A549 (cell line): ENCODE results near the gene ACTG2. TPM values are rescaled to one million over a fixed set of nuclear protein-coding genes. Genes with fewer than 3 reads are reported as not detected.
"Not testable (repeated sequence)": the region's sequence is repeated elsewhere in the genome, so short reads cannot be mapped to it uniquely, and the experiment has no call there.

Experiments used
- ATAC-seq, 2 experiments: fragments of 200-7000 bp in 1 of 2; fragments of >200 bp in 1 of 2; cut with Nextera tagmentation in 1 of 2; cut with Tn5 transposase in 1 of 2; 3 replicates each; pipeline versions ENCODE4 v1.8.0 to v1.9.1; 2018 to 2020; ENCODE audit warnings: mild to moderate bottlenecking in 1 of 2, moderate library complexity in 1 of 2
- CTCF ChIA-PET: fragments of 300-600 bp; sonication (Branson Sonifier 250); formaldehyde crosslinking; extraction: SDS; loops from one replicate; lab custom pipeline; 2021; ENCODE audit warnings: antibody characterized with exemption, inconsistent platforms; lab: Yijun Ruan, JAX
- POLR2A ChIA-PET: fragments of 350-600 bp; formaldehyde crosslinking; extraction: SDS; loops from one replicate; lab custom pipeline; 2021; ENCODE audit warnings: antibody characterized with exemption, inconsistent platforms; lab: Yijun Ruan, JAX
- DNase-seq, 2 experiments: peaks; one replicate each; pipeline versions ENCODE4 v3.0.0 to v3.0.0-alpha.2; 2011 to 2016; ENCODE audit warnings: low read depth in 1 of 2, low spot score in 1 of 2
- FAIRE-seq: peaks from 2 replicates; lab custom pipeline; 2011; peaks lifted over from hg19 to GRCh38; lab: Jason Lieb, UNC
- H3K27ac ChIP-seq, 2 experiments: fragments of >200 bp; sonication (Bioruptor Twin); formaldehyde crosslinking; 3 replicates each; pipeline ENCODE4 v1.5.1; 2016 to 2017
- H3K4me1 ChIP-seq: fragments of >200 bp; sonication (Bioruptor Twin); formaldehyde crosslinking; 3 replicates; pipeline ENCODE4 v1.6.1; 2016
- H3K4me2 ChIP-seq: fragments of >200 bp; sonication (Bioruptor Twin); formaldehyde crosslinking; 3 replicates; pipeline ENCODE4 v1.6.1; 2016
- H3K4me3 ChIP-seq: fragments of >200 bp; sonication (Bioruptor Twin); formaldehyde crosslinking; 3 replicates; pipeline ENCODE4 v1.5.1; 2016
- H3K9me3 ChIP-seq: fragments of >200 bp; sonication (Bioruptor Twin); formaldehyde crosslinking; 3 replicates; pipeline ENCODE4 v1.6.1; 2016
- ATOH8 ChIP-seq: fragments of 250-450 bp; sonication (Bioruptor Pico); IDR thresholded peaks from 2 replicates; pipeline ENCODE4 v1.5.0; 2020; ENCODE audit warnings: low read depth, mild to moderate bottlenecking, moderate library complexity
- BHLHE40 ChIP-seq: IDR thresholded peaks from 2 replicates; pipeline ENCODE4 v1.6.1; 2012; ENCODE audit warnings: low read depth, low read length, inconsistent platforms
- CEBPB ChIP-seq, 2 experiments: fragments of >200 bp in 1 of 2; sonication (Bioruptor Twin) in 1 of 2; formaldehyde crosslinking in 1 of 2; IDR thresholded peaks; 2 replicates each; pipeline ENCODE4 v1.6.1; 2012 to 2016
- CTCF ChIP-seq: fragments of >200 bp; sonication (Bioruptor Twin); formaldehyde crosslinking; IDR thresholded peaks from 3 replicates; pipeline ENCODE4 v1.5.1; 2016
- E2F6 ChIP-seq: IDR thresholded peaks from 2 replicates; pipeline ENCODE4 v1.6.1; 2012; ENCODE audit warnings: low read depth, borderline replicate concordance
- EHMT2 ChIP-seq: fragments of 200-600 bp; sonication (generic); IDR thresholded peaks from 2 replicates; pipeline ENCODE4 v1.6.1; 2016; ENCODE audit warnings: antibody characterized with exemption, low read depth, mild to moderate bottlenecking, moderate library complexity
- ESRRA ChIP-seq: fragments of 150-350 bp; IDR thresholded peaks from 2 replicates; pipeline ENCODE4 v1.6.1; 2014; ENCODE audit warnings: mild to moderate bottlenecking, low read length, borderline replicate concordance
- HEYL ChIP-seq: fragments of 250-450 bp; sonication (Bioruptor Pico); IDR thresholded peaks from 2 replicates; pipeline ENCODE4 v1.8.0; 2021; ENCODE audit warnings: mild to moderate bottlenecking, moderate library complexity
- JUNB ChIP-seq: fragments of >200 bp; sonication (Bioruptor Twin); formaldehyde crosslinking; IDR thresholded peaks from 2 replicates; pipeline ENCODE4 v1.6.1; 2016
- KDM1A ChIP-seq: fragments of 200-600 bp; sonication (generic); IDR thresholded peaks from 2 replicates; pipeline ENCODE4 v1.6.1; 2016; ENCODE audit warnings: low read depth, mild to moderate bottlenecking
- KDM5A ChIP-seq: fragments of 200-600 bp; sonication (generic); IDR thresholded peaks from 2 replicates; pipeline ENCODE4 v1.6.1; 2016; ENCODE audit warnings: antibody characterized with exemption, mild to moderate bottlenecking
- NFE2L2 ChIP-seq: fragments of 150-350 bp; conservative IDR thresholded peaks from 2 replicates; pipeline ENCODE4 v1.6.1; 2014; ENCODE audit warnings: low read length
- NPAS2 ChIP-seq: fragments of 250-450 bp; sonication (Bioruptor Pico); IDR thresholded peaks from 2 replicates; pipeline ENCODE4 v1.8.0; 2022; ENCODE audit warnings: mild to moderate bottlenecking, moderate library complexity, borderline replicate concordance
- PBX3 ChIP-seq: IDR thresholded peaks from 2 replicates; pipeline ENCODE4 v1.6.1; 2012
- PHF8 ChIP-seq: fragments of 200-600 bp; sonication (generic); IDR thresholded peaks from 2 replicates; pipeline ENCODE4 v1.6.1; 2016; ENCODE audit warnings: low read depth, mild to moderate bottlenecking, antibody characterized with exemption, moderate library complexity, borderline replicate concordance
- RFX5 ChIP-seq: fragments of 450-650 bp; IDR thresholded peaks from 2 replicates; pipeline ENCODE4 v1.7.1; 2014; ENCODE audit warnings: antibody characterized with exemption, mild to moderate bottlenecking, moderate library complexity
- TP53 ChIP-seq: fragments of 250-450 bp; sonication (Bioruptor Pico); IDR thresholded peaks from 2 replicates; pipeline ENCODE4 v1.5.0; 2021; ENCODE audit warnings: mild to moderate bottlenecking, moderate library complexity
- ZFP36 ChIP-seq: fragments of 450-650 bp; IDR thresholded peaks from 2 replicates; pipeline ENCODE4 v1.6.1; 2014; ENCODE audit warnings: borderline replicate concordance; ENCODE audit not compliant: partially characterized antibody
- ZSCAN20 ChIP-seq: fragments of 250-450 bp; sonication (Bioruptor Pico); IDR thresholded peaks from 2 replicates; pipeline ENCODE4 v1.8.0; 2022; ENCODE audit warnings: mild to moderate bottlenecking, moderate library complexity
- WGBS: methylation state at CpG from one replicate; pipeline ENCODE4 v1.1.6; 2017; ENCODE audit errors: missing lambda C conversion rate; 5-methylcytosine and 5-hydroxymethylcytosine counted together
- polyA plus RNA-seq, 4 experiments: library from polyadenylated mRNA; depleted of rRNA in 3 of 4; stranded (reverse); fragments of >200 nt; fragmentation: RNase III in 1 of 4; extraction: RNeasy Plus Mini Kit Qiagen cat#74134 plus additional on column Dnase treatment in 1 of 4; gene quantifications; 2 replicates in 3 of 4; 3 replicates in 1 of 4; pipeline ENCODE4 v1.2.3, GENCODE V29; 2011 to 2017

ACTG2 gene
- polyA plus RNA-seq, 2 of the 4 experiments (the other 2 are of a cell fraction) = 0.04 to 0.26 TPM

- no peak overlapping the region for H3K27ac ChIP-seq
- H3K4me1 ChIP-seq = no peaks in the 10 kb centered on the region
- DNase-seq (no peak), ATAC-seq (peak in 1 of 2 experiments; percentile 9; a peak in 1 of 6 replicates), FAIRE-seq (no peak)
- WGBS = 42% methylated on average over 4 of the region's 4 CpGs
- H3K4me3 ChIP-seq = no peak overlapping the region
- H3K9me3 ChIP-seq = no peaks in the 10 kb centered on the region
- ChIA-PET POLR2A (no interaction called here), CTCF (no interaction called here)
- TF ChIP-seq ZSCAN20 (CRISPR knock-in tag) (no peak), ZFP36 (no peak), CTCF (no peak), CEBPB (IDR thresholded peaks at IDR 0.05) (no peak), TP53 (CRISPR knock-in tag) (no peak), BHLHE40 (no peak)
- no peak overlapping the region for H3K4me2 ChIP-seq
Measured at GRCh38 chr2:73902284-73902683, 9.5 kb downstream of the ACTG2 start.

GRCh38 chr2:73903313-73903712 is 10.5 kb downstream of the ACTG2 start:
- Histone ChIP-seq H3K4me3 (no peak overlapping the region), H3K9me3 (no peaks in the 10 kb centered on the region), H3K4me2 (no peak overlapping the region), H3K4me1 (no peaks in the 10 kb centered on the region), H3K27ac (no peak overlapping the region)
- ATAC-seq (no peak), DNase-seq (no peak), FAIRE-seq (no peak)
- POLR2A ChIA-PET = interaction anchor here (0.7 kb wide), 1 partner anchor 72 kb away, joined by 5 read pairs; no protein-coding TSS in a partner anchor
- CTCF ChIA-PET = interaction anchor here (0.8 kb wide), 1 partner anchor 49 kb away, joined by 3 read pairs; no protein-coding TSS in a partner anchor
- 73% methylated on average over 4 of the region's 4 CpGs for WGBS
- TF ChIP-seq HEYL (no peak), RFX5 (no peak), JUNB (no peak), NFE2L2 (no peak), PHF8 (no peak), PBX3 (no peak), EHMT2 (no peak), KDM5A (no peak), NPAS2 (CRISPR knock-in tag) (no peak), E2F6 (no peak), ESRRA (no peak), ATOH8 (no peak), TP53 (CRISPR knock-in tag) (no peak), KDM1A (no peak)
- TF ChIP-seq, all 56 proteins: peak for 0

GRCh38 chr2:73903949-73904613 is 11.3 kb downstream of the ACTG2 start:
- not testable (repeated sequence) for FAIRE-seq
- ChIA-PET POLR2A (interaction anchor here (0.7 kb wide), 1 partner anchor 71 kb away, joined by 5 read pairs; no protein-coding TSS in a partner anchor), CTCF (interaction anchor here (0.8 kb wide), 1 partner anchor 48 kb away, joined by 3 read pairs; no protein-coding TSS in a partner anchor)

More at GRCh38 chr2:73903949-73904613, 11.3 kb downstream of the ACTG2 start:
- not testable (repeated sequence) for ATAC-seq, H3K4me3 ChIP-seq, H3K9me3 ChIP-seq, H3K27ac ChIP-seq, H3K4me1 ChIP-seq, DNase-seq, H3K4me2 ChIP-seq
- 75% methylated on average over 5 of the region's 5 CpGs for whole genome bisulfite sequencing
